NOMO-1 (cell line): ENCODE data around the gene TMEM11.

Source experiments
- DNase-seq, 2 experiments: peaks; one replicate each; lab custom pipeline; 2025; ENCODE audit not compliant: unreplicated experiment in 2 of 2; lab: John Stamatoyannopoulos, UW

TMEM11 gene, protein sequence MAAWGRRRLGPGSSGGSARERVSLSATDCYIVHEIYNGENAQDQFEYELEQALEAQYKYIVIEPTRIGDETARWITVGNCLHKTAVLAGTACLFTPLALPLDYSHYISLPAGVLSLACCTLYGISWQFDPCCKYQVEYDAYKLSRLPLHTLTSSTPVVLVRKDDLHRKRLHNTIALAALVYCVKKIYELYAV

DNA sequence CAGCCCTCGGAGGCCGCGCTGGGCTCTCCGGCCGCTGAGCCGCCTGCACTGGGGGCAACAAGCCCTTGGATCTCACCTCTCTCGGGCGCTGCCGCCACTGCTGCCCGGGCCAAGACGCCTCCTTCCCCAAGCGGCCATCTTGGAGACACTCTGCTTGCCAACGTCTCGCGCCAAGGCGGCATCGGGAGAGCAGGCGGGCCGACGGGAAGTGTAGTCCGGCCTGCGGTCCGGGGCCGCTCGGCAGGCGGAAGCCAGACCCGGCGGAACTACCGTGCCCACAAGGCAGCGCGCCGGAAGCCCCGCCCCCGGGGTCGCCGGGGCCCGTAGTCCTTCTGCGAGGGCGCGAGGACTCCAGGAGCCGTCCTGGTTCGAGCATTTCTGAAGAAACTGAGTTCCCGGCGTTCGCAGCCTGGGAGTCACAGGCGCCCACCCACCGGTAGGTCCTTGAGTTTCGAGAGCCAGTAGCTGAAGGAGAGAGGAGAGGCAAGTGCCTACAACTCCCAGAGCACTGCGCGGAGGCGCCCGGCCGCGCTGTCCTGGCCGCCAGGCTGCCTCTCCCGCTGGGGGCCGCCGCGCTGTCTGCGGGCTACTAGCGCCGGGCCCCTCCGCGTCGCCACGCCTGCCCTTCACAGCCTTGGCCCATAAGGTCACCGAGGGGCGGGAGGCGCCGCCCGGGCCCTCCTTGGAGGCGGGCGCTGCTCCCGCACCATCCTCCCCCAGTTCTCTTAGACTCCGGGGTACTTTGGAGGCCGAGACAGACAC is at the start of gene TMEM11:
Gene TMEM11, minus strand, starts transcription at position 147 of the 762 bp plus-strand sequence. Its CDS starts 9 bp downstream, at position 138.
- DNase-seq: peak; percentile 94 to 96

DNA sequence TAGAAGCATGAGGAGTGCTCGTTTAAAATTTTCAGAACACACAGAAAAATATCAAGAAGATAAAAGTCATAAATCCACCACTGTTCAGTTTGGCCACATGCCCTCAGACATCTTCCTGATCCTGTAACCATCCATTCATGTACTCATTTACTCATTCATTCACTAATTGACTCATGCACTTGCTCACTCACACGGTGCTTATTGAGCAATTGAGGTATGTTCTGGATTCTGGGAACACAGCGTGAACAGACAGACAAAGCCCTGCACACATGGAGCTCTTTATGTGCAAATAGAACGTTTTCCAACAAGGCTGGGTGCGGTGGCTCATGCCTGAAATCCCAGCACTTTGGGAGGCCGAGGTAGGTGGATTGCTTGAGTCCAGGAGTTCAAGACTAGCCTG is 49.4 kb upstream of the TMEM11 start:
- DNase-seq: no peak

DNA sequence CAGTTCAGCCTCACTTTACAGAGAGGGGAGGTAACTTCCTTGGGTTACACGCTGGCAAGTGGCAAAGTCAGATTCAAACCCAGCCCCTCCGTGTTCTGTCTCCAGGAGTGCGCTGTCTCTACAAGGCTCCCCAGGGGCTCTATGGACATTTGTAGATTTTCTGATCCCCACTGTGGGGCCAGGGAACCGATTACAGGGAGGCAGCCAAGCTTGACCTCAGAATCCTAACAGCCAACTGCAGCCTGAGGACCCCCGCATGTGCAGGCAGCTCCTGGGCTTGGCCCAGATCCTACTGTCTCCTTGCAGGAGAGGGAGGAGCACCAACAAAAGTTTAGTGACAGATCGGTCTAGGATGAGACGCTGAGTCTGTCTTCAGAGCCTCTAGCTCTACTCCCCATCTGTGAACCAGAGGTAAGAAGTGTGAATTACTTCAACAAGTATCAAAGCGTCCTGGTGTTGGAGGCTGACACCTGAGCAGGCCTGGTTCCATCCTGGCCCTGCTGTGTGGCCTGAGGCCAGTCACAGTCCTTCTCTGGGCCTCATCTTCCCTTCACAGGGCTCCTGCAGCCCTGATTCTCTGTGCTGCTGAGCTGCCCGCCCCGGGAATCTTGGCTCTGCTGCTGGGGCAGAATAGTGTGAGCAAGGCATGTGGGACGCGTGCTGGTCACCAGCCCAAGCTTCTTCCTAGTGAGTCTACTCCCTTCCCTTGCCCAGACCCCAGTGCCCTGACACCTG is 48.5 kb upstream of the TMEM11 start:
- no peak for DNase-seq

DNA sequence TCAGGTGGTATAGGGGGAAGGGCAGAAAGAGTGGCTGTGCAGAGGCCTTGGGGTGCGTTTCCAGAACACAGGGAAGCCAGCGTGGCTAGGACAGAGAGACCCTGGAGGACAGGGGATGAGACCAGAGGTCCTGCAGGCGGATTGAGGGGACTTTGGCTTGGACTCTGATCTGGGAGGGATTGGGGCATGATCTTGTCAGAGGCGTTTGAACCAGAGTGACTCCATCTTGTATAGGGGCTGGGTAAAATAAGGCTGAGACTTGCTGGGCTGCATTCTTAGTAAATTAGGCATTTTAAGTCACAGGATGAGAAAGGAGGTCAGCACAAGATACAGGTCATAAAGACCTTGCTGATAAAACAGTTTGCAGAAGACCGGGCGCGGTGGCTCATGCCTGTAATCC is 44.6 kb upstream of the TMEM11 start:
- no peak for DNase-seq

DNA sequence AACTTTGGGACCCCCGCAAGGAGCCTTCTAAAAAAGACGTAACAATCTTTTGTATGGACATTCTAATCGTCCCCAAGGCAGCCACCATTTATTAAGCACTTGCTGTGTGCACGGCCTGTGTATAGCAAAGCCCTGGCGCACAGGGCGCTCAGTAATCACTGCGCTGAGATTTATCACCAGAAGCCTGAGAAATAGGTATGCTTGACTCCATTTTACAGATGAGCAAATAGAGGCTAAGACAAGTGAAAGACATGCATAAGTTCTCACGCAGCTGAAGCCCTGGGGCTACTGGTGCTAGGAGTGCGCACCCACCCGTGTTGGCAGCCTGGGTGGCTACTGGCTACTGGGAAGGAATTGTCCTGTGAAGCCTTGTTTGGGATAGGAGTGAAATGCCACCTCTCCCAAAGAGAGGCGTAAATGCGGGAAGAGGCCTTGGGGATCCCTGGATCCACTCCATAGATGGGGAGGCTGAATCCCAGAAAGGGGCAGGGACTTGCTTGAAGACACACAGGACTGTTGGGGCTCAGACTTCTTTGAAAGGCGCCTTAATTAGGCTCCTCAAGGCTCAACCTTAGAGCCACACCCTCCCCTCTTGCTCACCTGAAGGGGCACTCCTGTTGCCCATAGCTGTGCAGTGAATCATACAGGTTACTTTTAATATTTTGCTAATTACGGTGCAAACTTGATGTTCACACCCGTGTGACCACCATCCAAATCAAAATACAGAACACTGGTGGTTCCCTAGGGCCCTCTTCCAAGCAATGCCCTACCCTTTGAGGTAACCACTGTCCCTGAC is 39.9 kb upstream of the TMEM11 start:
- DNase-seq: no peak

DNA sequence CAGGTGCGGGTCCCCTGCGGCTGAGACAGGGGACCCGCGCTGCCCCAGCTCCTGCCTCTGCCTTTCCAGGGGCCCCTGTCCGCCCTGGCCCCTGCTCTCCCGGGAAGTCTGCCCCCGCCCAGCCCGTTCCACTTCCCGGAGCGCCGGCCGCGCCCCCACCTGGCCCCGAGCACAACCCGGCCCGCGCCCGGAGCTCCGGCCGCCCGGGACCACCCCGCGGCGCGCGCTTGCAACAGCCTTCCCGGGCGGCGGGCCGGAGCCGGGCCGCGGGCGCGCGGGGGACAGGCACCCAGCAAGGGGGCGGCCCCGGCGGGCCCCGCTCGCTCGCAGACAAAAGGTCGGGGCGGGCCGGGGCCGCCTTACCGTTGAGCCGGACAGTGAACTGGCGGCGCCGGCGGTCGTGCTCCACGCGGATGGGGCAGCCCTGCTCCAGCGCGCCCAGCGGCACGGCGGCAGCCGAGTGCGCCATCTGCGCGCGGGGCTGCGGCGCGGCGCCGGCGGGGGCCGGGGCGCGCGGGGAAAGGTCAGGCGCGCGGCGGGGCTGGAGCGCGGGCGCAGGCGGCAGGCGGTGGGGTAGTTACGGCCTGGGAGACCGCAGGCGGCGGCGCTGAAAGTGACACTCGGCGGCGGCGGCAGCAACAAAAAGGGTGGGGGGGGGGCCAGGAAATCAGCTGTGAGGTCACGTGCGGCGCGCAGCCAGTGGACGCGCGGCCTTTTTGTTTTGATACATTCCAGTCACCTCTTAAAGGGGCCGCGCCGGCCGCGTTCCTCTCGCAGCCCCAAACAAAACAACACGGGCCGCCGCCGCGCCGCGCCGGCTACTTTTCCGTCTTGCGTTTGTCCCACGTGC is 39.1 kb upstream of the TMEM11 start, which contains the start of gene NATD1:
Gene NATD1, minus strand, starts transcription at position 615 of the 850 bp plus-strand sequence. Its CDS starts 146 bp downstream, at position 469.
- peak; percentile 73 to 78 for DNase-seq

DNA sequence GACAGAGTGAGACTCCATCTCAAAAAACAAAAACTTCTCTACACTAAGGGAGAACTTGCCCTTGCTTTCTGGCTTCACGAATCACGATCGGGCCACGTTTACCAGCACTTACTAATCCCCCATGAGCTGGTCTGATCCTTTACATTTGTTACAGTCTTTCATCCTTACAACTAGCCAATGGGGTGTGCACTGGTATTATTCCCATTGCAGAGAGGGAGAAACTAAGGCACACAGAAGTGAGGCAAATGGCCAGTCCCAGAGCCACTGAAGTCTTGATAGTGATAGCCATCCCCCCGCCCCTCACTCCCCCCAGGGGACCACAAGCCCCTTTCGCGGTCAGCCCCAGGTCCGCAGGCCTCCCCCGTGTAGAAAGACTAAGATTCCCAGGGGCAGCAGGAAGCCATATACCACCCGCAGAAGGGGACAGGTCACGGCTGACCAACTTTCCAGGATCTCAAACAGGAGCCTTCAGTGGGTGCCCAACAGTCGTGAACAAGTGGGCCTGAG is 38.4 kb upstream of the TMEM11 start:
- no peak for DNase-seq

DNA sequence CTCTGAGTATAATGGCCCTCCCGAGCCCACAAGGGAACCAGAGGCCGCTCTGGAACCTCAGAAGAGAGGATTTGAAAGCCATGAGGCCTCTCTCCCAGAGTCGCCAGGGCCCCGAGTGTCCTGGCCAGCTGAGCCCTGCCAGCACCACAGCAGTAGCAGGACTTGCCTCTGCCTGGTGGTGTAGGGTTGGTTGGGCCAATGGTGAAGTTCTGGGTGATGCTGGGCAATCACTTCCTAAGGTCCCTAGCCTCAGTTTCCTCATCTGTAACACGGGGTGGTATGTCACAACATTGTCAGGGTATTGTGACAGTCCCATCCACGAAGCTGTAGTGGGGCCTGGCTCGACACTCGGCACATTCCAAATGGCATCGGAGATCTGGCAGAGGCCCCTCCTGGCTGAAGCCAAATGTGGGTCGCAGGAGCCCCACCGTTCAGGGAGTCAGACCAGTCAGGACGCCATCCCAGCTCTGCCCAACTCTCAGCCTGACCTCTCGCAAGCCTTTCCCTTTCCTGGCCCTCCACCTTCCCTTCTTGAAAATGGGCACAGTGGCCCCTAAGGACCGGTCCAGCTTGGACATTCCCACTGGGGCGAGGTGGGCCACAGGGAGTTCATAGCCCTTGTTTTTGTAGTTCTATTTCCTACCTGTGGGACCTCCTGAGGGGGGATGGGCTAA is 37.5 kb upstream of the TMEM11 start:
- no peak for DNase-seq

DNA sequence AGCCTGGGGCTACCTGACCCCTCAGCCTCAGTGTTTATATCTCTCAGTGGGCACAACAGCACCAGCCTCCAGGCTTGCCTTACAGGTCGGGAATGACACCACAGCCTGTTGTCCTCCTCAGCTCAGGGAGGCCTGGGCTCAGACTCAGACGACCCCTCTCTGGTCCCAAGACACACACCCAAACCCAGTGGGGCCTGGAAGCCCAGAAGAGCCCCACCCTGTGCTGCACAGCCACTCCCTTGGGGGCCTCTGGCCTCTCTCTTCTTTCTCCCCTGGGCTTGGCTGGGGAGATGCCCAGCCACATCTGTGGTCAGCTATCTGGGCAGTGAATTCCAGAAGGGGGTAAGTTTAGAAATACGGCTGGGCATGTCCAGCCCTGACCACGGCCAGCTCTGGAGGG is 36.9 kb upstream of the TMEM11 start:
- DNase-seq: no peak

DNA sequence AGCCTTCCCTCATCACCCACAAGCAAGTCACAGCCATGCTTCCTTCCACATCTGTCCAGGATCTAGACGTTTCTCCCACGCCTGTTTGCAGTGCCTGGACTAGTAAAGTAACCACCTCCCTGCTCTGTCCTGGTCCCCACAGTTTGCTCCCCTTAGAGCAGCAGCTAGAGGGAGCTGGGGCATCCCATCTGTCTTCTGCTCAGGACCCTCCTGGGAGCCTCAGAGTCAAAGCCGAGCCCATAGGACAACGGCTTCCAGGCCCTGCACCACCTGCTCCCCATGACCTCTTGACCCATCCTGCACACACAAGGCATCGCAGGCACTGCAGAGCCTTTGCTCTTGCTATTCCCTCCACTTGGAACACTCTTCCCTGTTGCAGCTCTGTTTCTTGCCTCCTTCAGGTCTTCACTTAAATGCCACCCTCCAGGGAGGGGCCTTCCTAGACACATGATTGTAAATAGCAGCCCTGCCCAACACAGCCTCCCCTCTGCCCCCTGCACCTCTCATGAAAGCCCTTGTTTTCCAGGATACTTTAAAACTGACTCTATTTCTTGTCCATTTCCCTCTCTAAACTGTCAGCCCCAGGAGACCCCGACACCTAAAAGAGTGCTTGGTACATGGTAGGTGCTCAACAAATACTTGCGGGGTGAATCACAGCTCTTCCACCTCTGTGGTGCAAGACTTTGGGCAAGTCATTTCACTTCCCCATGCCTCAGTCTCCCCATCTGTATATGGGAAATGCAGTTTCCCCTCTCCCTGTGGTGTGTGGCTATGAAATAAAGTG is 36.2 kb upstream of the TMEM11 start:
- DNase-seq: no peak

DNA sequence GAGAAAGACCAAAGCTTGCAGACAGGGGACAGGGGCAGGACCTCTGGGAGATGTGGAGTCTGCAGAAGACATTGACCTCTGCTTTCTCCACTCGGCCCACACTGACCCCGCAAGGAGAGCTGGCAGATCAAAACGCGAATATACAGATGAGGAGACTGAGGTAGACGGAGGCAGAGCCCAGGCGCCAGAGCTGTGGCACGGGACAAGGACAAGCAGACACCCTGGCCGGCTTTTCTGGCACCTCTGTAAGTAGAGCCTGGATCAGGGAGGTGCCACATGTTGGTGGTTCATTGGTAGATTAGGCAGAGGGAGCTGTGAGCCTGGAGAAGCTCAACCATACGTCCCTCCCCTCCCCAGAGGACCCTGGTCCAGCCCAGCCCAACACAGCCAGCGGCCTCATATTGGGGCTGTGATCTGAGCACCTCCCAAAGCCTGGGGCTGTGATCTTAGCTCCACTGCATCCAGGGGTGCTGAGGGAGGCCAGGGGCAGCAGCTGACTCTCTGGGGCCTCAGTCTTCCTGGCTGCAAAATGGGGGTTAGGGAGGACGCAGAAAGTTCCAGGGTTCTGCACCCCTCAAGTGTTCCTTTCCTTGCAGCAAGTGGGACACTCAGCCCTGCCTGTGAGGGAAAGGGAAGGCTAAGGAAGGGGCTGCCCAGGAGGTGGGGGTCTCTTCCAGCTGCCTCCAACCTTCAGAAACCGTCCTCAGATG is 35.3 kb upstream of the TMEM11 start:
- no peak for DNase-seq

DNA sequence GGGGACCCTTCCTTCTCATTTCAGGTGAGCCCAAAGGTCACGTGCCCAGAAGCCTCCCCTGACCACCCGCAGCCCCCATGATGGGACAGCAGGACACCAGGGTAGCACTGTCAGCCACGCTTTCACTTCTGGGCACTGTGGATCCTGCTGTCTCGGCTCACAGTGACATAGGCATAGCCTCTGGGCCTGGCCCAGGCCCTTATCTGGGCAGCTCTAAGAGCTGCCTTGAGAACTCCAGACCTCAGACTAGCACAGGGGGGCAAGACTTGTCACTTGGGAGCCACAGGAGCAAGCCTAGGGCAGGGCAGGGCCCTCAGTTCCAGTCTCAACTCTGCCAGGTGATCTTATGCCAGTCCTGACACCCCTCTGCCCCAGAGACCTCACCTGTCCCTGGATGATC is 34.5 kb upstream of the TMEM11 start:
- DNase-seq: no peak

DNA sequence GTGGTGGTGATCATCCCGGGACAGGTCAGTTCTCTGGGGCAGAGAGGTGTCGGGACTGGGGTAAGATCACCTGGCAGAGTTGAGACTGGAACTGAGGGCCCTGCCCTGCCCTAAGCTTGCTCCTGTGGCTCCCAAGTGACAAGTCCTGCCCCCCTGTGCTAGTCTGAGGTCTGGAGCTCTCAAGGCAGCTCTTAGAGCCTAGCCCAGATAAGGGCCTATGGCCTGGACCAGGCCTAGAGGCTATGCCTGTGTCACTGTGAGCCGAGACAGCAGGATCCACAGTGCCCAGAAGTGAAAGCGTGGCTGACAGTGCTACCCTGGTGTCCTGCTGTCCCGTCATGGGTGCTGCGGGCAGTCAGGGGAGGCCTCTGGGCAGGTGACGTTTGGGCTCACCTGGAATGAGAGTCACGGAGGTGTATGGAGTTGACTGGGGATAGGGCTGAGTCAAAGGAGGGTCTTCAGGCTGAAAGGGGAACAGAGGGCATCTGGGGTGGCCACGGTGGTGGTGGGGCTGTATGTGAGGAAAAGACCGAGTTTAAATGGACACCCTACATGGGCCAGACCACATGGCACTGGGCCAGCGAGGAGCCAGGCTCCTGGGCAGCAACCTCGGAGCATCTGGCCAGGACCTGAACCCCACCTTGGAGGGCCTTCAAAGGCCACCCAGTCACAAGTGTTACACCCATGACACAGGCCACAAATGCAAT is 33.7 kb upstream of the TMEM11 start:
- DNase-seq: no peak

DNA sequence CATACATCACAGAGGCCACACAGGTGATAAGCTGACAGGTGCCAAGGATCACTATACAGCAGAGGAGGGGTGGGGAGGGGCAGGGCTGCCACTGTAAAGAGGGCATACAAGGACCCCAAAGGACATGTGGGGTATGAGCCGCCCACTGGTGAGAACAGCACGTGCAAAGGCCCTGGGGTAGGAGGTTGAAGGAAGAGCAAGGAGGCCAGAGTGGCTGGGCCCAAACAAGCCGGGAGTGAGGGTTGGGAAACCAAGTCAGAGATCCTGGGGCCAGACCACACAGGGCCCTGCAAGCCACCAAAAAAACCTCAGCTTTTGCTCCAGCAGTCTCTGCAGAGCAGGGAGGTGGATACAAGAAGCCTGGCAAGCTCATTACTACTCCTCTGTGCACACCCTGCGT is 32.7 kb upstream of the TMEM11 start:
- DNase-seq: no peak

DNA sequence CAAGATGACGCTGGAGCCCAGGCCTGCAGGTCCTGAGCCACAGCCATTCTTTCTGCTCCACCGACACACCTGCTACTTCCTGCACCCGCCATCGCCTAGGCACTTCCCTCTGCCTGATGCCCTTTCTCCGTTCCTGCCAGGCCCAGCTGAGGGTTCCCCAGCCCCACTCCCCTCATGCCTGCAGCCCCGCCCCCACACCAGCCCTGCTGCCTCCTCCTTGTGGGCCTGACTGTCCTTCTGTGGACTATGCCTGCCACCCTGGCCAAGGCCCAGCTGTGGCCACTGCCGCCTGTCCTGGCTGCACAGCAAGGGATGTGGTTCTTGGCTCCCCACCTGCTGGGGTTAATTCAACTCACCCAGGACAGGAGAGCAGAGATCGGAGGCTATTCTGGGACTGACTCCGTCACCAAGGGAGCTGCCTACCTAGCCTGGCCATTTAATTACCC is 31.7 kb upstream of the TMEM11 start:
- DNase-seq: no peak

DNA sequence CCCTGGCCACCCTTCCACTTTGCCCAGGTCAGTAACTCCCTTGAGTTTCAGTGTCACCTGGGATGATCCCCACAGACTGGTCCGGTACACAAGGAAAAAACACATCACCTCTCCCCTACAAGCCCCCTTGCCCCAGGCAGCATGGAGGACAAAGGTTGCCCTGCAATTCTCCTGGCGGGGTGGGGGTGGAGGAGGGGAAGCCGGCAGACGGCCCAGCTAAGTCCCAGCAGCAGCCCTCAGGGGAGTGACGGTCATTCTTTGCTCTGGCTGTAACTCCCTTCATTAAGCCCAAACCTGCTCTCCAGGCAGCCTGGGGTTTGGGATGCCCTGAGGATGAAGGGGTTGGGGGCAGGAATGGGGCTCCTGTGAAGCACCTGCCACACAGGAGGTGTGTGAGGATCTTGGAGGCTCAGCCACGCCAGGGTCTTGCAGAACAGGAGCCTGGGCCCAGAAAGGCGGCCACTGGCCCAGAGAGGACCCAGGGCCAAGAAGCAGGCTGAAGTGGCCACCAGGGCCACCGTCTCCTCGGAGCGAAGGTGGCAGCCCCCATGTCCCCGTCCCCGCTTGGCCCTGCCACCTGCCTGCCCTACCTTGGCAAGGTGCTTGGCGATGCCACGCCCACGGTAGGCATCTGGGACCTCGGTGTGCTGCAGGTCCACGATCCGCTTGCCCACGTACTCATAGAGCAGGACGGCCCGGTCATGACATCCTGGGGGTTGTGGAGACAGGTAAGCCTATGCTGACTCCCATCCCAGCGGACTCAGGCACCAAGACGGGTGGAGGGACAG is 29.7 kb upstream of the TMEM11 start:
- no peak for DNase-seq
